GM23248 (cell line): ENCODE results near the gene CARMIL1. TPM values are rescaled to one million over a fixed set of nuclear protein-coding genes. Genes with fewer than 3 reads are reported as not detected.

Experiments used
- DNase-seq: peaks from one replicate; pipeline ENCODE4 v3.0.0-alpha.2; 2015
- H2AFZ ChIP-seq: fragments of 200-600 bp; sonication (generic); 2 replicates; pipeline ENCODE4 v1.6.1; 2016; ENCODE audit warnings: antibody characterized with exemption
- H3F3A ChIP-seq: fragments of 200-600 bp; sonication (generic); 2 replicates; pipeline ENCODE4 v1.6.1; 2016; ENCODE audit warnings: mild to moderate bottlenecking, antibody characterized with exemption, mixed run types; ENCODE audit not compliant: insufficient read depth
- H3K27ac ChIP-seq: fragments of 200-600 bp; sonication (generic); 2 replicates; pipeline ENCODE4 v1.5.1; 2016; ENCODE audit warnings: mild to moderate bottlenecking
- H3K27me3 ChIP-seq: fragments of 200-600 bp; sonication (generic); replicated peaks from 2 replicates; pipeline ENCODE4 v1.6.1; 2016; ENCODE audit warnings: mild to moderate bottlenecking; ENCODE audit not compliant: insufficient read depth
- H3K36me3 ChIP-seq: fragments of 200-600 bp; sonication (generic); 2 replicates; pipeline ENCODE4 v1.6.1; 2016; ENCODE audit warnings: low read depth, mild to moderate bottlenecking
- H3K4me1 ChIP-seq: fragments of 200-600 bp; sonication (generic); 2 replicates; pipeline ENCODE4 v1.6.1; 2016; ENCODE audit warnings: mild to moderate bottlenecking; ENCODE audit not compliant: insufficient read depth
- H3K4me2 ChIP-seq: fragments of 200-600 bp; sonication (generic); one replicate; pipeline ENCODE4 v1.6.1; 2016; ENCODE audit warnings: mild to moderate bottlenecking; ENCODE audit not compliant: unreplicated experiment
- H3K4me3 ChIP-seq: fragments of 200-600 bp; sonication (generic); 2 replicates; pipeline ENCODE4 v1.5.1; 2016; ENCODE audit warnings: mild to moderate bottlenecking
- H3K79me2 ChIP-seq: fragments of 200-600 bp; sonication (generic); 2 replicates; pipeline ENCODE4 v1.6.1; 2016; ENCODE audit warnings: mild to moderate bottlenecking; ENCODE audit not compliant: insufficient read depth
- H3K9ac ChIP-seq: fragments of 200-600 bp; sonication (generic); 2 replicates; pipeline ENCODE4 v1.6.1; 2016; ENCODE audit warnings: mild to moderate bottlenecking
- H3K9me2 ChIP-seq: fragments of 200-600 bp; sonication (generic); 2 replicates; pipeline ENCODE4 v1.6.1; 2016; ENCODE audit warnings: mixed run types, mild to moderate bottlenecking, moderate library complexity; ENCODE audit not compliant: insufficient read depth
- H3K9me3 ChIP-seq: fragments of 200-600 bp; sonication (generic); one replicate; pipeline ENCODE4 v1.6.1; 2017; ENCODE audit warnings: low read depth
- H4K20me1 ChIP-seq: fragments of 200-600 bp; sonication (generic); 2 replicates; pipeline ENCODE4 v1.6.0; 2016; ENCODE audit not compliant: insufficient read depth
- EZH2 ChIP-seq: fragments of 200-600 bp; sonication (generic); IDR thresholded peaks from 2 replicates; pipeline ENCODE4 v1.6.1; 2018; ENCODE audit warnings: antibody characterized with exemption, mild to moderate bottlenecking; ENCODE audit not compliant: insufficient read depth, poor library complexity, severe bottlenecking
- EZH2phosphoT487 ChIP-seq: fragments of 200-600 bp; sonication (generic); IDR thresholded peaks from 2 replicates; pipeline ENCODE4 v1.6.1; 2018; ENCODE audit warnings: antibody characterized with exemption, moderate library complexity, mild to moderate bottlenecking, low read depth; ENCODE audit not compliant: insufficient read depth
- WGBS, 2 experiments: methylation state at CpG; one replicate each; pipeline ENCODE4 v1.1.6; 2015 to 2017; ENCODE audit warnings: low lambda C conversion rate in 2 of 2, low coverage in 1 of 2; ENCODE audit errors: missing lambda C conversion rate in 2 of 2; 5-methylcytosine and 5-hydroxymethylcytosine counted together
- in situ Hi-C: fragments of 300-500 bp; cut with MboI; formaldehyde crosslinking; loops from 2 replicates; pipeline ENCODE4 v1.15.0; 2020
- polyA plus RNA-seq: library from polyadenylated mRNA; unstranded; fragments of >200 nt; fragmentation: Nextera tagmentation; extraction: Ambion mirVana; gene quantifications from 2 replicates; pipeline ENCODE4 v1.2.1, GENCODE V29; 2016
- total RNA-seq: library from RNA; depleted of rRNA; stranded (reverse); fragments of >200 nt; shearing (Covaris generic); gene quantifications from 2 replicates; pipeline ENCODE4 v1.2.3, GENCODE V29; 2014

The CARMIL1 gene
- total and polyA plus RNA-seq, 2 experiments from 2014 or later: 10.9 to 11.0 TPM

DNA sequence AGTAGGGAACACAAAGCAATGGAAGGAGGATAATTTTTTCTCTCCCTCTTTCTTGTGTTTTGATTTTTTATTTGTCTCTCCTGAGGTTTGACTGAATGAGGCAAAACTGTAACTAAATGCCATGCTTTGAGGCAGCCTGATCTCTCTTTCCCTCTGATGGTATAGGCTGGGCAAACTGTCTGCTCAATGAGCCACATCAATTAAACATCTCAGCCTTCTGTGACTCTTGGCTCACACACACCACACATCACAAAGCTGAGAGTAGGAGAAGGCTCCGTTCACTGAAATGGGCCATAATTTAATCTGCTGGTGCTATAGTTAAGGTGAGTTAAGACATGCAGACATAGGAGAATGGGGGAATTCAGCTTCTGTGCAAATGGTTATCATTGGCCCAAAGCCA lies 344.7 kb downstream of the CARMIL1 start:
- no peaks in the 10 kb centered on the region for H3K9me3 ChIP-seq
- in situ Hi-C loops: loop anchor here (25.0 kb wide), 1 partner anchor 762 kb away; no protein-coding TSS in a partner anchor
- no peaks in the 10 kb centered on the region for H3K79me2 ChIP-seq
- no peak overlapping the region for H3K4me2 ChIP-seq
- H2AFZ ChIP-seq: no peak overlapping the region
- no peaks in the 10 kb centered on the region for H4K20me1 ChIP-seq
- H3F3A ChIP-seq: no peaks in the 10 kb centered on the region
- no peaks in the 10 kb centered on the region for H3K9me2 ChIP-seq
- no peaks in the 10 kb centered on the region for H3K27me3 ChIP-seq
- WGBS, 2 experiments: 42 to 68% methylated on average over 1 of the region's 1 CpG
- TF ChIP-seq EZH2phosphoT487: no peak
- no peak for TF ChIP-seq EZH2
- no peaks in the 10 kb centered on the region for H3K36me3 ChIP-seq
- DNase-seq: no peak
- H3K4me3 ChIP-seq: no peak overlapping the region
- H3K4me1 ChIP-seq: no peaks in the 10 kb centered on the region
- H3K27ac ChIP-seq: no peak overlapping the region
- no peak overlapping the region for H3K9ac ChIP-seq

DNA sequence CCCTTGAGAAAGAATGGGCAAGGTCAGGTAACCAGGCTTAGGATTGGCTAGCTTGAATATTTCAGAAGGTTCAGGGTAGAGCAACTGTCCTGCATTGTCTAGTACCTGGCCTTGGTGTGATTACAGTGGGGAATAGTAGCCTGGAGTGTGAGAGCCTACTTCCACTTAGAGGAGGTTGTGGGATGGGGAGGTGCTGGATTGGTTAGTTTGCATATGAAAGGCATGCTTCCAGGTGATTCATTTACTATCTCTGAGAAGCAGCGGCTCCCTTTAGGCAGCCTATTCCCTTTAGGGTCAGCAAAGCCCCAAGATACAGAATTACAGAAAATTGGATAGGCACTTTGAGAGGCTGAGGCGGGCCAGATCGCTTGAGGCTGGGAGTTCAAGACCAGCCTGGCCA lies 347.8 kb downstream of the CARMIL1 start:
- Histone ChIP-seq H3K9me2 (no peaks in the 10 kb centered on the region), H4K20me1 (no peaks in the 10 kb centered on the region), H3K79me2 (no peaks in the 10 kb centered on the region), H3K36me3 (no peaks in the 10 kb centered on the region), H3F3A (no peaks in the 10 kb centered on the region), H3K4me2 (no peak overlapping the region), H3K9ac (no peak overlapping the region), H3K27me3 (no peaks in the 10 kb centered on the region), H3K27ac (no peak overlapping the region), H3K4me3 (no peak overlapping the region), H3K4me1 (no peaks in the 10 kb centered on the region), H3K9me3 (no peaks in the 10 kb centered on the region), H2AFZ (no peak overlapping the region)
- in situ Hi-C loops: no loop called here
- DNase-seq: no peak
- WGBS, 2 experiments: 50 to 54% methylated on average over 3 of the region's 3 CpGs
- no peak for TF ChIP-seq EZH2
- TF ChIP-seq EZH2phosphoT487: no peak

DNA sequence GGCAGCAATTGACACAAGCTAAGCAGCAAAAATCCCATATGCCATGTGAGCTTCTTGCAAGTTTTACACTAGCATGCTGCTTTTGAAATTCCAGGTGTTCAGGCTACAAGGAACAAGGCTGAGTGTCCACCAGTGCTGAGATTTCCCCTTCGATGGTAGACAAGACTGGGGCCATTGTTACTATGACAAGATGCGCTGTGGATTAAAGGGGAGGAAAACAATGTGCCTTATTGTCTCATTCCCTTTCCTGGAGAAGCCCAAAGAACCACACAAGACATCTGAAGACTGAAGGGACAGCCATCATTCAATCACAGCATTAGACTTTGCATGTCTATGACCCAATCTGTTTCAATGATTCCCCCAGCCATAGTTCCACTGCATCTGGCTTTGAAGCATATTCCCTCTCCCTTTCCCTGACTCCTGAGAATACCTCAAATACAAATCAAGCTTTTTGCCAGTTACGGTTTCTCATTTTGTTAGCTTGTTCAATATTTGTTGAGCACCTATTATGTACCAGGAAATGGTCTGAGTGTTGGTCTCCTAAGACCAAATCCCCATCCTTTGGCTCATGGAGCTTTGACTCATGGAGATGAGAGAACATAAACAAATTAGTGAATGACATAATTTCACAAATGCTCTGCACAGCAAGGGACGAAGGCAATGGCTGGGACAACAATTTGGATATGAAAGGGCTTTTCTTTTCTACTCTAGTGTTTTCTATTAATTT lies 349.5 kb downstream of the CARMIL1 start:
- H3K36me3 ChIP-seq: no peaks in the 10 kb centered on the region
- H3K4me2 ChIP-seq: no peak overlapping the region
- no peak overlapping the region for H3K4me3 ChIP-seq
- no peak overlapping the region for H3K27ac ChIP-seq
- H3K27me3 ChIP-seq: no peaks in the 10 kb centered on the region
- 51 to 53% methylated on average over 4 of the region's 4 CpGs for WGBS, 2 experiments
- no peaks in the 10 kb centered on the region for H3K9me3 ChIP-seq
- in situ Hi-C loops: no loop called here
- no peak for DNase-seq
- H3K9me2 ChIP-seq: no peaks in the 10 kb centered on the region
- no peak for TF ChIP-seq EZH2
- TF ChIP-seq EZH2phosphoT487: no peak
- no peaks in the 10 kb centered on the region for H3K79me2 ChIP-seq
- no peaks in the 10 kb centered on the region for H3K4me1 ChIP-seq
- H3K9ac ChIP-seq: no peak overlapping the region
- no peak overlapping the region for H2AFZ ChIP-seq
- H3F3A ChIP-seq: no peaks in the 10 kb centered on the region
- H4K20me1 ChIP-seq: no peaks in the 10 kb centered on the region

DNA sequence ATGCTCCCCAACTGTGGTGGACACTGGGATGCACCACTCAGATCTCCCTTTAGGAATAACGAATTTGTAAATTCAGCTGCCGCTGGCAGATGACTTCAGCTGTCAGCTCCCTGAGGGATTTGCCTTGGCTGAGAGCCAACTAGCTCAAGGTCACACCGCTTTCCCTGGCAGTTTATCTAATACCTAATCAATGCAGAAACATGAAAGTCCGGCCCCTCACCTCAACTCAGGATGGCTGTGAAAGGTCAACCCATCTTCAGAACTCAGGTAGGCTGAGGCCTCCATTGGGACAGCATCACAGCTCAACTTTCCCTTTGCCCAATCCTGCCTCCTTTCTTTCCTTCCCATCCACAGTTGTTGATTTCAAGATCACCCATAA lies 350.0 kb downstream of the CARMIL1 start:
- TF ChIP-seq EZH2 (no peak), EZH2phosphoT487 (no peak)
- H3K4me3 ChIP-seq: no peak overlapping the region
- no peaks in the 10 kb centered on the region for H3K27me3 ChIP-seq
- in situ Hi-C loops: no loop called here
- no peaks in the 10 kb centered on the region for H3K9me3 ChIP-seq
- WGBS, 2 experiments: 42 to 44% methylated on average over 4 of the region's 4 CpGs
- H3F3A ChIP-seq: no peaks in the 10 kb centered on the region
- no peaks in the 10 kb centered on the region for H3K4me1 ChIP-seq
- no peak overlapping the region for H3K27ac ChIP-seq
- H2AFZ ChIP-seq: no peak overlapping the region
- H3K79me2 ChIP-seq: no peaks in the 10 kb centered on the region
- no peaks in the 10 kb centered on the region for H3K9me2 ChIP-seq
- no peaks in the 10 kb centered on the region for H3K36me3 ChIP-seq
- H3K4me2 ChIP-seq: no peak overlapping the region
- H3K9ac ChIP-seq: no peak overlapping the region
- H4K20me1 ChIP-seq: no peaks in the 10 kb centered on the region
- no peak for DNase-seq
